ENCODE measurements around the gene SUSD1.
"Not testable (repeated sequence)": the region's sequence is repeated elsewhere in the genome, so short reads cannot be mapped to it uniquely, and the experiment has no call there.

Gene SUSD1

GRCh38 chr9:112174965-112175795 is at the start of gene SUSD1:
Gene SUSD1 (minus strand): TSS chr9:112175297. CDS start chr9:112175235, 62 bp downstream.
- no peak for DNase-seq (ENCODE audit: low read depth in 2 of 2)

GRCh38 chr9:112224401-112225289 is 49.5 kb upstream of the SUSD1 start:
- no peak for DNase-seq (ENCODE audit: low read depth in 2 of 2)

- no peak for DNase-seq (ENCODE audit: low read depth in 2 of 2)
Measured at GRCh38 chr9:112218908-112219307, 43.8 kb upstream of the SUSD1 start.

GRCh38 chr9:112212926-112213325 is 37.8 kb upstream of the SUSD1 start:
- DNase-seq (ENCODE audit: low read depth in 2 of 2), result no peak

- DNase-seq (ENCODE audit: low read depth in 2 of 2), result no peak
Measured at GRCh38 chr9:112207451-112207850, 32.4 kb upstream of the SUSD1 start.

- DNase-seq (ENCODE audit: low read depth in 2 of 2), result no peak
Measured at GRCh38 chr9:112203536-112203935, 28.4 kb upstream of the SUSD1 start.

- DNase-seq (ENCODE audit: low read depth in 2 of 2), result no peak
Measured at GRCh38 chr9:112200711-112201110, 25.6 kb upstream of the SUSD1 start.

GRCh38 chr9:112198646-112199045 is 23.5 kb upstream of the SUSD1 start:
- no peak for DNase-seq (ENCODE audit: low read depth in 2 of 2)

- DNase-seq (ENCODE audit: low read depth in 2 of 2), result no peak
Measured at GRCh38 chr9:112194969-112195431, 19.9 kb upstream of the SUSD1 start.

- no peak for DNase-seq (ENCODE audit: low read depth in 2 of 2)
Measured at GRCh38 chr9:112193572-112194288, 18.6 kb upstream of the SUSD1 start.

GRCh38 chr9:112190320-112190719 is 15.2 kb upstream of the SUSD1 start:
- not testable (repeated sequence) for DNase-seq (ENCODE audit: low read depth in 2 of 2)

- no peak for DNase-seq (ENCODE audit: low read depth in 2 of 2)
Measured at GRCh38 chr9:112188884-112189283, 13.8 kb upstream of the SUSD1 start.

- no peak for DNase-seq (ENCODE audit: low read depth in 2 of 2)
Measured at GRCh38 chr9:112187404-112187803, 12.3 kb upstream of the SUSD1 start.

GRCh38 chr9:112186695-112187094 is 11.6 kb upstream of the SUSD1 start:
- DNase-seq (ENCODE audit: low read depth in 2 of 2), result no peak

GRCh38 chr9:112184946-112185345 is 9.8 kb upstream of the SUSD1 start:
- DNase-seq (ENCODE audit: low read depth in 2 of 2), result no peak

GRCh38 chr9:112184221-112184620 is 9.1 kb upstream of the SUSD1 start:
- DNase-seq (ENCODE audit: low read depth in 2 of 2), result no peak

- DNase-seq (ENCODE audit: low read depth in 2 of 2), result no peak
Measured at GRCh38 chr9:112180387-112180881, 5.3 kb upstream of the SUSD1 start.

- no peak for DNase-seq (ENCODE audit: low read depth in 2 of 2)
Measured at GRCh38 chr9:112179816-112180215, 4.7 kb upstream of the SUSD1 start.

- no peak for DNase-seq (ENCODE audit: low read depth in 2 of 2)
Measured at GRCh38 chr9:112176524-112176923, 1.4 kb upstream of the SUSD1 start.

- DNase-seq (ENCODE audit: low read depth in 2 of 2), result no peak
Measured at GRCh38 chr9:112175796-112176315, 759 bp upstream of the SUSD1 start.

GRCh38 chr9:112174222-112174964 is 704 bp downstream of the SUSD1 start:
- peak; percentile 49 to 50 for DNase-seq (ENCODE audit: low read depth in 2 of 2)
